HG03108 (cell line): Measurements from ENCODE around the gene IL19.
"Not testable (repeated sequence)": the region's sequence is repeated elsewhere in the genome, so short reads cannot be mapped to it uniquely, and the experiment has no call there.

ENCODE experiments used
- ATAC-seq: cut with Tn5 transposase; IDR thresholded peaks from one replicate; pipeline ENCODE4 v1.9.1; 2021; ENCODE audit warnings: moderate library complexity; ENCODE audit not compliant: unreplicated experiment

The IL19 gene

DNA sequence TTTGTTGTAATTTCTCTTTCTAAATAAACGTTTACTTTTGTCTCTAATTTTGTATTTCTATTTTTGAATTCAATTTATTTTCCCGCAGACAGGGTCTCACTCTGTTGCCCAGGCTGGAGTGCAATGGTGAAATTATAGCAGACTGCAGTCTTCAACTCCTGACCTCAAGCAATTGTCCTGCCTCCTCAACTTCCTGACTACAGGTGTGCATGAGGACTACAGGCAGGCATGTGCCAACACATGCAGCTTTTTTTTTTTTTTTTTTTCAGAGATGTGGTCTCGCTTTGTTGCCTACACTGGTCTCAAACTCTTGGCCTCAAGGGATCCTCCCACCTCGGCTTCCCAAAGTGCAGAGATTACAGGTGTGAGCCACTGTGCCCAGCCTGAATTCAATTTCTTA is 58.2 kb downstream of the IL19 start:
- ATAC-seq, result no peak

DNA sequence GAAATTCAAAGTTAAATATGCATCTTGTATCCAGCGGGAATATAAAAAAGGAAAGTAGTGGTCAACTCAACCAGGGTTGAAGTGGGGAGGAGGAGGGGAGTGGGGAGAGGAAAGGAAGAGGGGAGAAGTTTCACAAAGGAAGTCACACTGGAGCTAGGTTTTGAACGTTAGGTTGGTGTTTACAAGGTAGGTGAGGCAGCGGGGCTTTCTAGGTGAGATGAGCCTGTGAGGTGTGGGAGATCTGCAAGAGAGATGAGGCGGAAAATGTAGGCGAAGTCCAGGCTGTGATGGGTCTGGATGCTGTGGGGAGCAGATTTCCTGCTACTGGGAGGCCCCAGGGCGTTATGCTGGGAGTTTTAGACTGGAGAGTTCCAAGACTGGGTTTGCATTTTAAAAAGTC is 58.7 kb downstream of the IL19 start:
- no peak for ATAC-seq

DNA sequence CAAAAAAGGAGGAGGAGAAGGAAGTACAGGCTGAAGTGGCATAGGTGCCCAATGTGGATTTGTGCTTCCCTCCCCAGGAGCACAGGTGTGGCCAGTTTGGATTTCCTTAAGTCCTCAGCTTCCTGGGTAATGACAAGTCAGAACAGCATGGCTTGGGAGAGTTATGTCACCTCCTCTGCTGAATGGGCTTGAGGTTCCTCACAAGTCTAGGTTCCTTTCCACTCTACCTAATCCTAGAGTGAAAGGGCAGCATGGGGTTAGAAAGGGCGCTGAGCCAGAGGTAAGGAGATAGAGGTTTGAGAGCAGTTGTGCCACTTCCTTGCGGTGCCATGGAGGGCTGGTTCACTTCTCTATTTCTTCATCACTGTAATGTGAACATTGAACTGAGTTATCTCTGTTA is 59.3 kb downstream of the IL19 start:
- ATAC-seq, result no peak

DNA sequence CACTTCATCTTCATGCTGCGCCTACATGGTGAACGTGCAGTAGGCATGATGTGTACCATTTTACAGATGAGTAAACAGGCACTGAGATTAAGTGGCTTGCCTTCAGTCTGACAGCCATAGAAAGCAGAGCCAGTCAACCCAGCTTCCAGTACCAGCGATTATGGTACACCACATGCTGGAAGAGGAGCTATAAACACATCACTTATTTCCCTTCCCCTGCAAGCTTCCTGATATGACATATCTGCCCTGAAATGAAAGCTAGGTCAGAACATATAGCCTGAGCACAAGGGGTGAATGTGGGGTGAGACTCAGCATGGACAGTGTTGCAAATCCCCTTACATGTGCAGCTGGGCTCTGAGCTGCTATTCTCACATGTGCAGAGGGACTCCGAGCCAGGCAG is 61.1 kb downstream of the IL19 start:
- ATAC-seq, result no peak

DNA sequence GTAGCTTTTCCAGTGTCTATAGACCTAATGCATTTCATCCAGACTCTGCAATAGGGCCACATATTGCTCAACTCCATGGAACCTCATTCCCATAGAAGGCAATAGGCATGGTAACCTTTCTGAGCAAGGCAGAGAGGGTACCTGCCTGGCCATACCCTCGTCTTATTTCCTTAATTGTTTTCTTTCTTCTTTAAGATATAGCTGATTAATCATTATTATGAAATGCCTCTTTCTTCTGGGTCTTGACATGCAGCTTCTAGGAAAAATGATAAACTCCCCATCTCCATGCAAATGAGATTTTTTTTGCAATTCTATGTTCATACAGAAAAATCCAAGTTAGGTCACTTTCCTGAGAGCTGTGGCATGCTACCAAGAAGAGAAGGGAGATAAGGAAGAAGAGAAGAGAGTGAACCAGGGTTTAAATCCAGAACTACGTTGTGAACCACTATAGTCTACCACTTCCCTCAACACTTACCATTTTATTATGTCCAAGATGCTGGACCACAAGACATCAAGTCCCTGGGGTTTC is 61.8 kb downstream of the IL19 start:
- no peak for ATAC-seq

DNA sequence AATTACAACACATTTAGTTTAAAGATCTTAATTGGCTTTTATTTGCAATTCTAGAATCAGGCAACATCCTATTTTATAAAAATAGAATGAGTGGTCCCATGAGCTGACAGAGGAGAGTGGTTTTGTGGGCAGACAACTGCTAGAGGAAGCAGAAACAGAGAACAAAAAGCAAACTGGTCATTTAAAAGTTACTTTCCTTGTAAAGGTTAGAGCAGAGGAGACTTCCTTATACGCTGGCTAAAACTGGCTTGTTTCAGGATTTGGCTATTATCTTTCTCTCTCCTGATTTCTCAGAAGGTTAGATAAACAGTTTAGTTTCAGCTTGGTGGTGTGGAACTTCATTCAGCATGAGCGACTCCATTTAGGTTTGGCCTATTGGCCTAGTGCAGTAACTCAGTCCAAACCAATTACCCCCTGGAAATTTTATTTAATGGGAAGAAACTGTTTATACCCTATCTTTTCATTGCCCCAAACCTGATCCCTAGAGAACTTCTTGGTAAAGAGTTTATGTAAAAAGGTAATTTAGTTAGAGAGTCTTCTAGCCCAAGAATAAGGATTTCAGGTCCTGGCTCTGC is 62.6 kb downstream of the IL19 start:
- no peak for ATAC-seq

DNA sequence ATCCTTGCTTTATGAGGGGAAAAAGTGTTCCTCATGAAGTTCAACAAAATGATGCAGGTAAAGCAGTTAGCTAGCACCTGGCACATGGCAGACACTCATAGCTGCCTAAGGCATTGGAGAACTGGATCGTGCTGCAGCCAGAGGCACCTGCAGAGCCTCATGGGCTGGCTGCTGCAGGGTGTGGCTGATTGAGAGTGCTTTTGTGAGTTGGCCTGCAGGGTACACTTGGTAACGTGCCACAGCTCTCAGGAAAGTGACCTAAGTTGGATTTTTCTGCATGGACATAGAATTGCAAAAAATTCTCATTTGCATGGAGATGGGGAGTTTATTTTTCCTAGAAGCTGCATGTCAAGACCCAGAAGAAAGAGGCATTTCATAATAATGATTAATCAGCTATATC is 63.2 kb downstream of the IL19 start:
- ATAC-seq, result no peak

DNA sequence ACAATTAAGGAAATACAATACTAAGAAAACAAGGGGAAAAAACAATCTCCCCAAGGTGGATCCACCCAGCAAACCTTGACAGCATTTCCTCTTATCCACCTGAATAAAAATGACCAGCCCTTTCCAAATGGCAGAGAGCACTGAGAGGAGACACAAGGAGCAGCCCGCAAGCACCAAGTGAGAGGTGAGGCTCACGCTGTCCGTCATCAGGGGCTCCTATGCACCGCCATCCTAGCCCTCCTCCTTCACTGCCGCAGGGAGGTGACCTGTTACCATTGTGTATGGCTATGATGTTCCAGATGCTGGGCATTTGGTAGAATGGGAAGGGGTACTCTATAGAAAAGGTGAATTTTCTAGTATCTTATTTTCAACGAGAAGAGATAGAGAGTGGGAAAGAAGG is 63.6 kb downstream of the IL19 start:
- ATAC-seq, result no peak

DNA sequence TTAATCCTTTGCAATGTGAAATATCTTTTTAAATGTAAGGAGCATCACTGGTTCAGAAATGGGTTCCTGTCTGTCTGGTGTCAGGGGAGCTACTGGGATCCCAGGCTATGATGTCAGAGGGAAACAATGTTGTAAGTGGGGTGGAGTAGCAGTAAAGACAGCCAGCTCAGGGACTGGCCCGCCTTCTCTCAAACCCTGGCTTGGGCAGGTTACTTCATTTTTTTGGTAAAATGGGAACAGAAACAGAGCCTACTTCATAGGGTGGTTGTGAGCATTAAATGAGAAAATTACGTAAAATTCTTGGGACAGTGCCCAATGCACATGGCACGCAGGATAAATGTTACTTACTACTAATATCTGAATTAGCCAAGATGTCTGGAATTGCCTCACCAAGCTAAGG is 64.1 kb downstream of the IL19 start:
- no peak for ATAC-seq

DNA sequence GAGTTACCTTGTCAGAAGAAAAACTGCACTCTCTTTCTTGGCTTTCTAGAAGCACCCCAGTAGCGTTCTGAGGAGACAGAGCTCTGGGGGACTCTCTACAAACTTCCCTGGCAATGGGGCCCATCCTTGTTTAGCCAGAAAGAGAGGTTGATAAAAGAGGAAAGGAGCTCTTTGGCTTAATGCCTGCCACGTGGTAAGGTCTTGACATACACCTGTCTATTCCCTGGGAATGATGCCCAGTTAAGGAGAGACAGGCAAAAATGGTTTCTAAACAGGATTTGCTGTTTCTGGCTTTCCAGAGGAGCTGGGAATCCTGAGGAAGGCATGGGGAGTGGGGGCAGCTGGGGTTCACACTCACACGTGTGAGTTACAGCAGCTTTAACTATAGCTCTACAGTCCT is 64.6 kb downstream of the IL19 start:
- no peak for ATAC-seq

DNA sequence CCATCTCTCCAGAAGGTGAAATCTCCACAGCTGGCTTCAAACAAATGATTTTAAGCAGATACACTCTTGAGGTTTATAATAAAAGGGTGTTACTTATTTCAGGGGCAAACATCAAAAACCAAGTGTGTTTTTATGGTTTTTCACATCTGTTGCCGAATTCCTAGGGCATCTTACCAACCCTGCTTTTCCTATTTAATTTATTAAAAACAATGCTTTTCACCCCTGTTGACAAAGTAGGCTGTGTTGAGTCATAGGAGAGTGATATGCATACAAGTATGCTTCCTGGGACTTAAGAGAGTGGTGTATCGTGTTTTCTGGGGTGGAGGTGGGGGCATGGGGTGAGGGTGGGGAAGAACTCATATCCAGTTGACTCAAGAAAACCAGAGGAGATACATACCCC is 65.5 kb downstream of the IL19 start:
- ATAC-seq, result no peak

DNA sequence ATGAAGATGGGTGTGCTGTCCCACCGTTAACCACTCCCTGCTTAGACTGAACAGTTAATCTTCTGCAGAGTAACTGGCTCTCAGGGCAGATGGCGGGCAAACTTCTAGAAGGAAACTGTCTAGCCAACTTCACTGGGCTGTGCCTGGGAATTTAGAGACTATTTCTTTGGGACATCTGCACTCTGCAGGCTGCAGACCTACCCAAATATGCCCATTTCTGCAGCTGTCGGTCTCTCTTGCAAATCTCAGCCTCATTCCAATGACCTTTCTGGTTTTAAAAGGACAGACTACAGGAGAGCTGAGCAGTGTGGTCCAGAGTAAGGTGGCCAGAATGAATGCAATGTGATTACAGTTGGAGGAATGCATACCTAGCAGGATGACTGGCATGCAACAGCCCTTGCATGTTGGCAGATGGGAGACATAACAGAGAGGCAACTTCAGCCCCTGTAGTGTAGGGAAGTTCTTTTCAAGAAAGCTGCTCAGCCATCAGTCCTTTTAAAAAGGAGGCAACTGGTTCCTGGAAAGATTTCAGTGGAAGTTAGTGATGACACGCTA is 68.5 kb downstream of the IL19 start:
- no peak for ATAC-seq

DNA sequence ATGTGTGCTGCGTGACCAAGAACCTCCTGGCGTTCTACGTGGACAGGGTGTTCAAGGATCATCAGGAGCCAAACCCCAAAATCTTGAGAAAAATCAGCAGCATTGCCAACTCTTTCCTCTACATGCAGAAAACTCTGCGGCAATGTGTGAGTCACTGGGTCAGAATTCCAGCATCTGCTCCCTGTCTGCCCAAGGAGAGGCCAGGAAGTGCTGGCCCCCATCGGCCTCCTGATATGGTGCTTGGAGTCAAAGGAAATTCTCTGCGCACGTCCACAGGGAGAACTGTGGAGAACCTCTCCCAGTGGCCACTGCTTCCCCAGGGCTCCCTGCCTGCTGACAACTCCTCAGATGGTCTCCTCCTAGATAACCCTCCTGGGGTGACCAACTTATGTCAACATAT is 69.3 kb downstream of the IL19 start:
- ATAC-seq, result no peak

DNA sequence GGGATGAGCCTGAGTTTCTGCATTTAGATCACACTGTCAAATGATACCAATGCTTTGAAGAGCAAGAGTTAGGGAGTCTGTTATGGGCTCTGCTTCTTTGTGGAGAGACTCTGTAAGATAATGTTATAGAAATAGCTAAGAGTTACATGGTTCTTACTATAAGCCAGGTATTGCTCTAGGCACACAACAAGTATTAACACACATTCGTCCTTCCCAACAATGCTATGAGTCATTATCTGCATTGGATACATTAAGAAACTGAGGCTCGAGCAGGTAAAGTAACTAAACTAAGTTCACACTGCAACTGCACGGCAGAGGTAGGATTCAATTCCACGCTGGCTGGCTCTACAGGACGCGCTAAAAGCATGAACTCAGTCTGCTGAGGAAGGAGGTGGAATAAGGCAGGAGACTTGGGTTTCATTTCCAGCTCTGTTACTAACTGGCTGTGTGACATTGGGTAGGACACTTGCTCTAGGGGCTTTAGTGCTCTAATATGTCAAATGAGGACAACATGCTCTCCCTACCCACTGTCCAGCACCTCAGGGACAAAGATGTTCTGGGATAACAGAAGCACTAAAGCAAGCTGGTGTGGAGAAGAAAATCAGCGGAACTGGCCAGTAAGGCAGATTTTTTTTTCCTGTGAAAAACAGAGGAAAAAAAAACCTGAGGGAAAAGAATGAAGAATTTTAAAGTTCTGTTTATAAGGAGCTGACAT is 71.2 kb downstream of the IL19 start:
- no peak for ATAC-seq

DNA sequence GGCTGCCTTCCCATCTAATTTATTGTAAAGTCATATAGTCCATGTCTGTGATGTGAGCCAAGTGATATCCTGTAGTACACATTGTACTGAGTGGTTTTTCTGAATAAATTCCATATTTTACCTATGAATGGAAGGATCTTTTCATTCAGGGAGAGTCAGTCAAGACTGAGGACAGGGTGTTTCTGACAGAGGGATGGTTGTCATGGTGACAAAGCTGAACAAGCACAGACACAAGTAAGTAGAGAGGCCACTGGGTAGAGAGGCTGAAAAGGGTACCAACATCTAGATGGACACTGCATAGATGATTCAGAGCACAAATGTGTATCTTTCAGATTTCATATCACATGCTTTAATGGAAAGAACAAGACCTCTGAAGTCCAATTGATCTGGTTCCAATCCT is 72.3 kb downstream of the IL19 start:
- ATAC-seq, result no peak

DNA sequence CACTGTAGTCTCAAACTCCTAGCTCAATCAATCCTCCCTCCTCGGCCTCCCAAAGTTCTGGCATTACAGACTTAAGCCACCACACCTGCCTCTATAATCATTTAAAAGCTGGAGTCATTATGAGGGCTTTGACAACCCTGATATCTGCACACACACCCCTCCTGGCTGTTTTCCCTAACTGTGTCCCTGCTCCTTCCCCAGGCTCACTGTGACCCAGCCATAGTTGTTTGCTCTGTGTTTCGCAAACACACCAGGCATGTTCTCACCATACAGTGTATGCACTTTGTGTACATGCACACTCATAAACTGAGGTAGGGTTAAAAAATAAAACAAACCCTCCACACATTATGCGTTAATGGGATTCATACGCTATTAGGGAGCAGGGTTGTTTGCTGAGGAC is 73.1 kb downstream of the IL19 start:
- ATAC-seq, result no peak

DNA sequence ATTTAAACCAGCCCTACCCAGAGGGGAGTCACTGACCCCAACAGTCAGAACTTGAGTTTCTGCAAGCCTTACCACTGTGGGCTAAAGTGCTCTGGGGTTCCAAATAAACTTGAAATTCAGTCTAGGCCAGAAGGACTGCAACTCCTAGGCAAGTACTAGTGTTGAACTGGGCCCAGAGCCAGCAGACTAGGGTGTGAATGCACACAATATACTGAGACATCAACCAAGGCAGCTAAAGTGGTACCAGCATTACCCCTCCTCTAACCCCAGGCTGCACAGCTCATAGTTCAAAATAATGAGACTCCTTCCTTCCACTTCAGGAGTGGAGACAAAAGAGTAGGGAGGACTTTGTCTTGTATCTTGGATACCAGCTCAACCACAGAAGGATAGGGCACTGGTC is 75.9 kb downstream of the IL19 start:
- no peak for ATAC-seq

DNA sequence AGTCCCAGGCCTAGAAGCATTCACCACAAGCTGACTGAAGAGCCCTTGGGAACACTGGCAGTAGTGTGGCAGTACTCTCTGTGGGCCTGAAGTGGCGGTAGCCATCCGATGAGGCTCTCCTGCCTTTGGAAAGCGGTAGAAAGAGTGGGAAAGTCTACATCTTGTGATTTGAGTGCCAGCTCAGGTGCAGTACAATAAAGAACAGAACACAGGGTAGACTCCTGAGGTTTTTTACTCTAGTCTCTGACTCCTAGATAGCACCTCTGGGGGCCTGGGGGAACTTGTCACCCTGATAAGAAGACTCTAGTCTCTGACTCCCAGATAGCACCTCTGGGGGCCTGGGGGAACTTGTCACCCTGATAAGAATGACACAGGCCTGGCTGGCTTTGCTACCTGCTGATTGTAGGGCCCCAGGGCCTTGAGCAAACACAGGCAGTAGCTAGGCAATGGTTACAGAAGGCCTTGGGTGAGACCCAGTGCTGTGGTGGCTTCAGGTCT is 76.8 kb downstream of the IL19 start:
- ATAC-seq, result no peak

DNA sequence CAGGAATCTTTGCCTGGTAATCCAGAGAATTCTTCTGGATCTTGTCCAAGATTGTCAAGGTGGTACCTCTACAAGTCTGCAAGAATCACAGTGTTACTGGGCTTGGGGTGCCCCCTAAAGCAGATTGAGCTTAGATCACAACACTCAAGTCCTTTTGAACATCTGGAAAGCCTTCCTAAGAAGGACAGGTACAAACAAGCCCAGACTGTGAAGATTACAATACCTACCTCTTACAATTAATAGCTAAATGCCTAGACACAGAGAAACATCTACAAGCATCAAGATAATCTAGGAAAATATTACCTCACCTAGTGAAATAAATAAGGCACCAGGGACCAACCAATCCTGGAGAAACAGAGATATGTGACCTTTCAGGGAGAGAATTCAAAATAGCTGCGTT is 77.4 kb downstream of the IL19 start:
- ATAC-seq, result no peak

DNA sequence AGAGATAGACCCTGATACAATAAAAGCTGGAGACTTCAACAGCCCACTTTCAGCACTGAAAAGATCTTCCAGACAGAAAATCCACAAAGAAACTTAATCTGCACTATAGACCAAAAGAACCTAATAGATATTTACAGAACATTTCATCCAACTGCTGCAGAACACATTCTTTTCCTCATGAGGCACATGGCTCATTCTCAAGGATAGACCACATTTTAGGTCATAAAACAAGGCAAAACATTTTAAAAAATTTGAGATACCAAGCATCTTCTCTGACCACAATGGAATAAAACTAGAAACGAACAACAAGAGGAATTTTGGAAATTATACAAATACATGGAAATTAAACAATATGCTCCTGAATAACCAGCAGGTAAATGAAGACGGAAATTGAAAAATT is 79.8 kb downstream of the IL19 start:
- ATAC-seq, result no peak

DNA sequence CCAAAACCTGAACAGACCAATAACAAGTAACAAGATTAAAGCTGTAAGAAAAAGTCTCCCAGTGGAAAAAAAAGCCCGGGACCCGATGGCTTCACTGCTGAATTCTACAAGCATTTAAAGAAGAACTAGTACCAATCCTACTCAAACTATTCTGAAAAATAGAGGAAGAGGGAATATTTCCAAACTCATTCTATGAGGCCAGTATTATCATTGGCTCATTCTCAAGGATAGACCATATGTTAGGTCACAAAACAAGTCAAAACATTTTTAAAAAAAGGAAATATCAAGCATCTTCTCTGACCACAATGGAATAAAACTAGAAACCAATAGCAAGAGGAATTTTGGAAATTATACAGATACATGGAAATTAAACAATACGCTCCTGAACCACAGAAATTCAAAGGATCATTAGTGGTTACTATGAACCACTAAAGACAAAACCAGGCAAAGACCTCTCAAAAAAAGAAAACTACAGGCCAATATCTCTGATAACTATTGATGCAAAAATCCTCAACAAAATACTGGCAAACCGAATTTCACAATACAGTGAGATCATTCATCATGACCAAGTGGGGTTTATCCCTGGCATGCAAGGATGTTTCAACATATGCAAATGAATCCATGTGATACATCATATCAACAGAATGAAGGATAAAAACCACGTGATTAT is 80.9 kb downstream of the IL19 start:
- ATAC-seq, result no peak

DNA sequence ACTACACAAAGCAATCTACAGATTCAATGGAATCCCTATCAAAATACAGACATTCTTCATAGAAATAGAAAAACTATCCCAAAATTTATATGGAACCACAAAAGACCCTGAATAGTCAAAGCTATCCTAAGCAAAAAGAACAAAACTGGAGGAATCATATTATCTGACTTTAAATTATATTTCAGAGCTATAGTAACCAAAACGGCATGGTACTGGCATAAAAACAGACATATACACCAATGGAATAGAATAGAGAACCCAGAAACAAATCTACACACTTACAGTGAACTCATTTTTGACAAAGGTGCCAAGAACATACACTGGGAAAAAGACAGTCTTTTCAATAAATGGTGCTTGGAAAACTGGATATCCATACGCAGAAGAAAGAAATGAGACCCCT is 82.1 kb downstream of the IL19 start:
- ATAC-seq, result not testable (repeated sequence)
